Activated T-cell treated with anti-CD3 and anti-CD28 coated beads for 48 hours (primary cell): ENCODE measurements around the gene PPHLN1.

Experiments used
- DNase-seq: peaks from one replicate; pipeline ENCODE4 v3.0.0-alpha.2; 2020; ENCODE audit warnings: low read depth

PPHLN1 gene

GRCh38 chr12:42325653-42326474 lies at the start of gene PPHLN1, which contains the start of gene ZCRB1:
PPHLN1 (plus strand) TSS chr12:42326167; CDS start chr12:42335903, 9,736 bp downstream.
ZCRB1 (minus strand) TSS chr12:42326094; CDS start chr12:42324102, 1,992 bp downstream.
- peak; percentile 78 for DNase-seq

GRCh38 chr12:42277396-42278127 lies 48.4 kb upstream of the PPHLN1 start:
- no peak for DNase-seq

GRCh38 chr12:42278128-42278510 lies 47.8 kb upstream of the PPHLN1 start:
- no peak for DNase-seq

GRCh38 chr12:42281278-42281677 lies 44.7 kb upstream of the PPHLN1 start:
- DNase-seq = no peak

GRCh38 chr12:42281844-42282243 lies 44.1 kb upstream of the PPHLN1 start:
- no peak for DNase-seq

GRCh38 chr12:42282294-42282693 lies 43.7 kb upstream of the PPHLN1 start:
- no peak for DNase-seq

- DNase-seq = no peak
Observed at GRCh38 chr12:42283739-42284138, 42.2 kb upstream of the PPHLN1 start.

- DNase-seq = no peak
Observed at GRCh38 chr12:42284157-42284556, 41.8 kb upstream of the PPHLN1 start.

GRCh38 chr12:42284876-42285275 lies 41.1 kb upstream of the PPHLN1 start:
- DNase-seq = no peak

- no peak for DNase-seq
Observed at GRCh38 chr12:42285431-42285830, 40.5 kb upstream of the PPHLN1 start.

GRCh38 chr12:42286741-42287140 lies 39.2 kb upstream of the PPHLN1 start:
- no peak for DNase-seq

GRCh38 chr12:42288544-42288943 lies 37.4 kb upstream of the PPHLN1 start:
- no peak for DNase-seq

GRCh38 chr12:42291680-42292079 lies 34.3 kb upstream of the PPHLN1 start:
- DNase-seq = no peak

GRCh38 chr12:42296503-42297109 lies 29.4 kb upstream of the PPHLN1 start:
- no peak for DNase-seq

GRCh38 chr12:42298887-42299286 lies 27.1 kb upstream of the PPHLN1 start:
- DNase-seq = no peak

- DNase-seq = peak; percentile 54
Observed at GRCh38 chr12:42299392-42300308, 26.3 kb upstream of the PPHLN1 start.

- no peak for DNase-seq
Observed at GRCh38 chr12:42306297-42306696, 19.7 kb upstream of the PPHLN1 start.

GRCh38 chr12:42308390-42308789 lies 17.6 kb upstream of the PPHLN1 start:
- DNase-seq = no peak

- DNase-seq = no peak
Observed at GRCh38 chr12:42309996-42310395, 16.0 kb upstream of the PPHLN1 start.

- no peak for DNase-seq
Observed at GRCh38 chr12:42315108-42315507, 10.9 kb upstream of the PPHLN1 start.

- DNase-seq = no peak
Observed at GRCh38 chr12:42320796-42321195, 5.2 kb upstream of the PPHLN1 start.

- no peak for DNase-seq
Observed at GRCh38 chr12:42322567-42322966, 3.4 kb upstream of the PPHLN1 start.
